ENCODE results near the gene UBE2Q2.
"Not testable (repeated sequence)": the region's sequence is repeated elsewhere in the genome, so short reads cannot be mapped to it uniquely, and the experiment has no call there.

DNA sequence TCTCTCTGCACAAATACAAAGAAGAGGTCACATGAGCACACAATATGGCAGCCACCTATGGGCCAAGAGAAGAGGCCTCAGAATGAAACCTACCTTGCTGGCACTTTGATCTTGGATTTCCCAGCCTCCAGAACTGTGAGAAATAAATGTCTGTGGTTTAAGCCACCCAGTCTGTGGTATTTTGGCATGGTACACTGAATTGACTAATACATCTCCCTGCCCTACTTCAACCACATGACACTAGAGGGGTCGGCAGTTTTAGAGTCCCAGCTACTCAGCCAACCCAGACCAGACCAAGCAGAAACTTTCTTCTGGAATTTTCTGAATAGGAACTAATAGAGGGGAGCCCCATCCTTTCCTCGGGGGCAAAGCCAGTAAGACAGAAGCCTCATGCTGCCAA lies 35.8 kb upstream of the UBE2Q2 start:
- TF ChIP-seq, protein P1, sequence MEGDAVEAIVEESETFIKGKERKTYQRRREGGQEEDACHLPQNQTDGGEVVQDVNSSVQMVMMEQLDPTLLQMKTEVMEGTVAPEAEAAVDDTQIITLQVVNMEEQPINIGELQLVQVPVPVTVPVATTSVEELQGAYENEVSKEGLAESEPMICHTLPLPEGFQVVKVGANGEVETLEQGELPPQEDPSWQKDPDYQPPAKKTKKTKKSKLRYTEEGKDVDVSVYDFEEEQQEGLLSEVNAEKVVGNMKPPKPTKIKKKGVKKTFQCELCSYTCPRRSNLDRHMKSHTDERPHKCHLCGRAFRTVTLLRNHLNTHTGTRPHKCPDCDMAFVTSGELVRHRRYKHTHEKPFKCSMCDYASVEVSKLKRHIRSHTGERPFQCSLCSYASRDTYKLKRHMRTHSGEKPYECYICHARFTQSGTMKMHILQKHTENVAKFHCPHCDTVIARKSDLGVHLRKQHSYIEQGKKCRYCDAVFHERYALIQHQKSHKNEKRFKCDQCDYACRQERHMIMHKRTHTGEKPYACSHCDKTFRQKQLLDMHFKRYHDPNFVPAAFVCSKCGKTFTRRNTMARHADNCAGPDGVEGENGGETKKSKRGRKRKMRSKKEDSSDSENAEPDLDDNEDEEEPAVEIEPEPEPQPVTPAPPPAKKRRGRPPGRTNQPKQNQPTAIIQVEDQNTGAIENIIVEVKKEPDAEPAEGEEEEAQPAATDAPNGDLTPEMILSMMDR (IDR thresholded peaks at IDR 0.05 in 4 of 5, conservative IDR thresholded peaks at IDR 0.05 in 1 of 5): not testable (repeated sequence)
- TF ChIP-seq POLR2A (IDR thresholded peaks at IDR 0.05): not testable (repeated sequence)

Measured in gastrocnemius medialis (tissue), 4 donors.